8988T (cell line): ENCODE measurements around the gene ARFGAP1.
"Not testable (repeated sequence)": the region's sequence is repeated elsewhere in the genome, so short reads cannot be mapped to it uniquely, and the experiment has no call there.

Experiments
- DNase-seq: peaks from one replicate; pipeline ENCODE4 v3.0.0; 2011

Gene ARFGAP1

DNA sequence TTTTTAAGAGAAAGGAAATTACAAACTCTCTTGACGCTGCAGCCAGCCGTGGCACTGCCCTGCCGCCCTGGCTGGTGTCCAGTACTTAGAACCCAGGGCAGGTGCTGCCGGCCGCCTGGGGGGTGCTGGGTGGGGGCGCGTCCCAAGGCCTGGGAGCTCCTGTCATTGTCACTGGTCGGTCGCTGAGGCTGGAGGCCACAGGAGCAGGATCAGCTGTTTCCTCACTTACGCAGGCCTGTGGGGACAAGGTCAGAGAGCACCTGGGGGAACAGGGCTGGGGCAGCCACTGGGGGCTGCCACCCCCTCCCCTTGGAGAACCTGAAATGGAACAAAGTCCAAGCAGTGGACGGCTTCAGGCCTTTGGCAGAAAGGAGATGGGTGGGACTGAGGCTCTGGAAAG lies 31.3 kb upstream of the ARFGAP1 start:
- DNase-seq: no peak

DNA sequence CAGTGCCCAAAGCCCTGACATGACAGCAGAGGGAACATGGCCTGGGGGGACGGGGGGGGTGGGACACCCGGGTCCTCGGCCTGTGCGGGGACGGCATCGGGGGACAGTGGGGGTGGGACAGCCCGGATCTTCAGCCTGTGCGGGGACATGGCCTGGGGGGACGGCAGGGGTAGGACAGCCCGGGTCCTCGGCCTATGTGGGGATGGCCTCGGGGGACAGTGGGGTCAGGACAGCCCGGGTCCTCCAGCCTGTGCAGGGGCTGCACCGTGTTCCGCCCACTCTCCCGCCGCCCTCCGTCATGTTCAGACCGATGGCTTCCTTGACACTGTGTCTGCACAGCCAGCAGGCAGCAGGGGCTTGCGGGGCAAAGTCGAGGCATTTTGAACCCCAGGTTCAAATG lies 29.9 kb upstream of the ARFGAP1 start:
- no peak for DNase-seq

DNA sequence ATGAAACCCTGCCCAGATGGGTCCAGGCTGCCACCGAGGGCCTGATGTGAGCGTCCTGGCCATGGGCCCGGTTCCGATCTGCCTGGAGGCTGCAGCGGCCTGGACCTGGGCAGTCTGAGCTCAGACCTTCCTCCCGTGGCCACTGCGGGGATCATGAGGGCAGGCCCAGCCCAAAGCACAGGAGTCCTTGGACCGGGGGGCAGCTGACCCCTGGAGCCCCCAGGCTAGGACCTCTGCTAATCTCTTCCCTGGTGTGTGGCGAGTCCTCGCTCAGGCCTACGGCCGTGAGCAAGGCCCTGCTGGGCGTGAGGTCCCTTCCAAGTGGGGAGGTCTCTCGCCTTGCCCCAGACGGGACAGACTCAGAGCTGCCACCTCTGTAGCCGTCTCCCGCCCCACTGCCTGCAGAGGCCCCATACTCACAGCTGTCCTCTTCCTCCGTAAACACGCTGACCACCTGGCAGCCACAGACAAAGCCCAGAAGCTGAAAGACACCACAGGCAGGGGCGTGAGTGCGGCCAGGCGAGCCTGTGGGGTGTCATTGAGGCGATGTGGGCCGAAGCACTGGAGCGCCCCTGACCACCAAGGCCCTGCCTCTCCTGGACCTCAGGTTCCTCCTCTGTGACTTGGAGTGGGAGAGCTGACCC lies 28.9 kb upstream of the ARFGAP1 start:
- no peak for DNase-seq

- DNase-seq: no peak
Measured at GRCh38 chr20:63244468-63244867, 28.1 kb upstream of the ARFGAP1 start.

DNA sequence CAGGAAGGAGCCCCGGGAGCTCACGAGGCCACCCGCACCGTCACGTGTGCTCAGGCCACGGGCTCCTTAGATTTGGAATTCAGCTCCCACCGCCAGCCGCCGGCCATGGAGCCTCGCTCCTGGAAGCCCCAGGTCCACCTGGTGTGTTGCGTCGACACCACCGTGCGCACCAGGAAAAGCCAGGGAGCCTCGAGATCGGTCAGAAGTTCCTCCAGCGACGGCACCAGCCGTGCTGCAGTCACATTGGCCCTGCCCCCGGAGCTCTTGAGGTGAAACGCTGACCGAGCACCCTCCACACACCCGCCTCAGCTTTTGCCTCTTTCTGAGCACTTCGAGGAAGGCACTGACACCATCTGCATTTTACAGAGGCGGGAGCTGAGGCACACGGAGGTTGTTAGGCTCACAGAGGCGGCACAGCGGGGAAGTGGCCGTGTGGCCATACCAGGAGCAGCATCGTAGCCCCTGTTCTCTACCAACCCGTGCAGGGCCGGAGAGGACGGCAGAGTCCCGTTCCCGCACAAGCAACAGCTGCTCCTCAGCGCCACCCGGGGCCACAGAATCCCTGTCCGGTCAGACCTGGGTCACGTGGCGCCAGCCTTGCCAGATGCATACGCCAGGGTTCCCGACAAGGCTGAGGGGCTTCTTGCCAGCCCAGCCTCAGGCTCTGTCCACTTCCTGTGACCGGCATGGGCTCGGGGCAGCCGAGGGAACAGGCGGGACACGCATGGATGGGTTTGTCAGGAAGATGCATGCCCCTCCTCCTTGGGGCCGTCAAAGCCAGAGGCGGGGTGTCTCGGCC lies 25.9 kb upstream of the ARFGAP1 start:
- DNase-seq: no peak

GRCh38 chr20:63247671-63248228 lies 24.9 kb upstream of the ARFGAP1 start:
- no peak for DNase-seq

DNA sequence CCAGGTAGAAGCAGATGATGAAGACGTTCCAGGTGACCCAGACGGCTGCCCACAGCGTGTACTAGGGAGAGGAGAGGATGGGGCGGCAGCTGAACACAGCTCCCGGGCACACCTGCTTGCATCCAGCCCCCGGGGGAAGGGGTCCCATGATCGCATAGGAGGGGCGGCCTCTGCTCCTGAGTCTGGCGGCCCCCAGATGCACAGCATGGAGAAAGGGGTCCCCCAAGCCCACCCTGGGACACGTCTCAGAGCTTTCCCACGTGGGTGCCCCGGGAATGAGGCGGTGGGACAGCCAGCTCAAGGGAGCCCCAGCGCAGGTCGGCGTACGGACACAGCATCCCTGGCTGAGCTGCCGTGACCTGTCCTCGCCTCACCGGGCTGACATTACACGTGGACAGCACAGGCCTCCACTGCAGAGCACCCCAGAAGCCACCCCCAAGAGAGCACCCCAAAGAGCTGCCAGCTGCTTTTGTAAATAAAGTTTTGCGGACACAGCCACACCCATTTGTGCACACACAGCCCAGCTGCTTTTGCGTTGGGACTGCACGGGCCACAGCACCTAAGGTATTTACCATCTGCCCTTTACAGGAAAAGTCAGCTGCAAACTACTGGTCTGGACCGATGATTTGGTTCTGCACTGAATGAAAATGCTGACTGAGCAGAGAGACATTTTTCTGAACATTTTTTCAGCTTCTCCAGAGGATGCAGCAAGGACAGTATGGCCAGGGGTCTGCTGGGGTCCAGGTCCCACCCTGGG lies 23.6 kb upstream of the ARFGAP1 start:
- DNase-seq: no peak

DNA sequence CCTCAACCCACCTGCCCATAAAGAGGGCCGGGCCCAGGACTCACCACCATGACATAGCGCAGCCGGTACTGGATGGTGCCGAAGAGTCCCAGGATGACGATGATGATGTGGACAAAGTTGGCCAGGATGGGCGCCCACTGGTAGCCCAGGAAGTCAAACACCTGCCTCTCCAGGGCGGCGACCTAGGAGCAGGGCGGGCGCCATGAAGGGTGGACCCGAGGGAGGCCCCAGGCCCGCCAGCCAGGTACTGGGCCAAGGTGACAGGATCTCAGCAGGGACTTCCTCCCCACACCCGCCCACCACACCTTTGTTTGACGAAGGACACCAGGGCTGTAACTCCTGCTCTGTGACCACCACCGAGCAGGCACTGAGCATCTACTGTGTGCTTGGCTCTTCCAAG lies 22.7 kb upstream of the ARFGAP1 start:
- no peak for DNase-seq

- DNase-seq: not testable (repeated sequence)
Measured at GRCh38 chr20:63251350-63251749, 21.3 kb upstream of the ARFGAP1 start.

GRCh38 chr20:63252284-63252711 lies 20.3 kb upstream of the ARFGAP1 start:
- DNase-seq: peak; percentile 67

DNA sequence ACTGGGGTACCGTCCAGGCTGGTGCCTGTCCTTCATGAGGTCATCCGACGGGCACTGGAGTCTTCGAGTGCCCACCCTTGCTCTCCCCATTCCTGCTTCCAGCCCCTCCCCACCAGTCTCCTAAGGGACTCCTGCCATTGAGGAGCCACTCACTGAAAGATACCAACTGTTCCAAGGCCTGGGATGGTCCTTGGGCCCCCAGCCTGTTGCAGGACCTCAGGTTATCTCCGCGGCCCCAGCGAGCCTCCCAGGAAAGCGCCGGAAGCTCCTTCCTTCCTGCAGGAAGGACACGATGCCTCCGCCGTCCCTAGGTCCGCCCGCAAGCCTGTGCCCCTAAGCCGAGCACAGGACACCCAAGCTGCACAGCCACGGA lies 19.6 kb upstream of the ARFGAP1 start:
- no peak for DNase-seq

GRCh38 chr20:63253438-63254231 lies 19.0 kb upstream of the ARFGAP1 start:
- DNase-seq: peak; percentile 66

DNA sequence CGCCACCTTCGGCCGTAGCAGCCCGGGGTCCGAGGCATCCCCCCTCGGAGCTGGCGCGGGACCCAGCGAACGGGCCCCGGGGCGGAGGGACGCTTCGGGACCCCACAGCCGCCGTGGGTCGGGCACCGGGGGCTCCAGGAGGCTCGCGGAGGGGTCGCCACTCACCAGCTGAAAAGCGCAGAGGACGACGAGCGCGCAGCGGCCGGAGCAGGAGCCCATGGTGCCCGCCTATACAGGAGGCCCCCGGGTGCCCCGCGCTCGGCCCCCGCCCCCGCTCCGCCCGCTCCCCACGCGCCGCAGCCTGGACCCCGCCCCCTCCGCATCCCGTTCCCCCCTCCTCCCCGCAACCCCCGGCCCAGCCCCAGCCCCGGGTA lies 18.4 kb upstream of the ARFGAP1 start, which contains the start of gene NKAIN4:
Gene NKAIN4 (minus strand): TSS at position 232 of the 374 bp plus-strand sequence. CDS start 13 bp downstream, at position 219.
- no peak for DNase-seq

DNA sequence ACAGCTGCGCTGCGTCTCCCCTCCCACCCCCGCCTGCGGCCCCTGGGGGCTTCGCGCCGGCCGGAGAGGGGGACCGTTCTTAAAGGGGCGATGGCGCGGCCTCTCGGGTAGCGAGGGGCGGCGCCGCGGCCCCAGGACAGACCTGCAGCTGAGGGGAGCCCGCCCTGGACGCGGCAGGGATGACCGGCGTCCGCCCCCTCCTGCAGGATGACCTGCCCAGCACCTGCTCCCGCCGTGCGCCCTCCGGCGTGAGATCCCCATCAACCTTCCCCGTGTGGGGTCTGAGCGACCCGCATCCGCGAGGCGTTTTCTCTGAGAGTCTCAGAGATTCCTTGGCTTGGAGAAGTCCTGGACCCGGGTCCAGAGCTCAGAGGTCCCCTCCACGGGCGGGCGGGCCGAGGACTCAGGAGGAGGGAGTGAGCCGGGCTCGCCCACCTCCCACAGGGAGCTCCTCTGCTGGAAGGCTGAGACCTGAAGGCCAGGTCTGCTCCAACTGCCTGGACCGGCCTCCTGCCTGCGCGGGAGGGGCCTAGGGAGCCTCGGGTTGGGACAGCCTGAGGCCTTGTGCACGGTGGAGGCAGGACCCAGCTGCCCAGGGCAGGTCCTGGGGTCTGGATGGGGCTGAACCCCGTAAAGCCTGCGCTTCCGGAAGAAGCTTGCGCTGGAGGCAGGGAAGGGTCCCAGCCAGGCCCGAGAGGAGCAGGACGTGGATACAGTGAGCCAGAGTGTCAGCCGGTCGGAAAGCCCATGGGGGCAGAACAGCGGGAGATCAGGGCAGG lies 17.8 kb upstream of the ARFGAP1 start:
- peak; percentile 64 for DNase-seq

- no peak for DNase-seq
Measured at GRCh38 chr20:63255931-63256704, 16.5 kb upstream of the ARFGAP1 start.

DNA sequence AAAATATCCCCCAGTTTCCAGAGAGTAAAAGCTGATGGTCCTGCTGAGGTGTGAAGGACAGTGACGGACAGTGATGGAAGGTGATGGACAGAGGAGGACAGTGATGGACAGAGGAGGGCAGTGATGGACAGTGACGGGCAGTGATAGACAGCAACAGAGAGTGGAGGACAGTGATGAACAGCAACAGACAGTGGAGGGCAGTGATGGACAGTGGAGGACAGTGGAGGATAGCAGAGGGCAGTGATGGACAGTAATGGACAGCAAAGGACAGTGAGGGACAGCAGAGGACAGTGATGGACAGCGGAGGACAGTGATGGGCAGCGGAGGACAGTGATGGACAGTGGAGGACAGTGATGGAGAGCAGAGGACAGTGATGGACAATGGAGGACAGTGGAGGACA lies 15.7 kb upstream of the ARFGAP1 start:
- DNase-seq: no peak

GRCh38 chr20:63257629-63258028 lies 15.0 kb upstream of the ARFGAP1 start:
- DNase-seq: no peak

DNA sequence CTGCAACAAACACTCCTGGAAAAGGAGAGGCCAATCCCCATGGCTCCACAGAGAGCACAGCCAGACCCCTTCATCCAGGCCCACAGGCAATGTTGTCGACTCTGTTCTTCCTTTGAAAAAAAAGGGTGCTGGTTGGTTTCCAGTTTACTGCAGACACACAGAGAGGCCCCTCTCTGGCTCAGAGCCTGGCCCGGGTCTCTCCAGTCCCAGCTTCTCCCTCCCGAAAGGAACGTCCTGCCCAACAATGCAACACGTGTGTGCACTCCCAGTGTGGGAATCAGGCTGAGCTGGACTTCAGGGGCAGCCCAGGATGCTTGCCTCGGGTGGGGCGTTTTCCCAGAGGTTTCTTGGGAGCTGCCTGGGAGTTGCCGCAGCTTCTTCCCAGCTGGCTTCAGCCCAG lies 13.8 kb upstream of the ARFGAP1 start:
- DNase-seq: no peak

- no peak for DNase-seq
Measured at GRCh38 chr20:63259734-63260460, 12.7 kb upstream of the ARFGAP1 start.

- no peak for DNase-seq
Measured at GRCh38 chr20:63260521-63260920, 12.1 kb upstream of the ARFGAP1 start.
